Activated naive CD4-positive, alpha-beta T cell treated with anti-CD3 and anti-CD28 coated beads, Interleukin-2, amount 10 ng/mL, durations not matched to agents 7 days and 5 days (primary cell): ENCODE results near the gene PCBP1.
A peak's percentile ranks its signal among the peaks of the same experiment; 100 is the strongest.
"Not testable (repeated sequence)": the region's sequence is repeated elsewhere in the genome, so short reads cannot be mapped to it uniquely, and the experiment has no call there.

Experiments used
- CTCF ChIA-PET: fragments of 350-600 bp; sonication (Branson Sonifier 250); formaldehyde crosslinking; loops from one replicate; lab custom pipeline; 2021; ENCODE audit warnings: antibody characterized with exemption; lab: Charles Lee
- DNase-seq: peaks from one replicate; pipeline ENCODE4 v3.0.0-alpha.2; 2020
- H3K27ac Mint-ChIP-seq: one replicate; pipeline ENCODE4 v1.8.0; 2021; ENCODE audit warnings: mild to moderate bottlenecking, moderate library complexity, mixed read lengths
- H3K27me3 Mint-ChIP-seq: one replicate; pipeline ENCODE4 v1.8.0; 2021; ENCODE audit warnings: mild to moderate bottlenecking, mixed read lengths
- H3K36me3 Mint-ChIP-seq: one replicate; pipeline ENCODE4 v1.8.0; 2021; ENCODE audit warnings: mixed read lengths
- H3K4me1 Mint-ChIP-seq: one replicate; pipeline ENCODE4 v1.8.0; 2021; ENCODE audit warnings: mixed read lengths
- H3K4me3 Mint-ChIP-seq: one replicate; pipeline ENCODE4 v1.8.0; 2021; ENCODE audit warnings: mild to moderate bottlenecking, moderate library complexity, mixed read lengths
- H3K9me3 Mint-ChIP-seq: one replicate; pipeline ENCODE4 v1.8.0; 2021; ENCODE audit warnings: mixed read lengths

The PCBP1 gene

GRCh38 chr2:70132244-70133126, 45.2 kb downstream of the PCBP1 start:
- H3K9me3 Mint-ChIP-seq = no peaks in the 10 kb centered on the region
- H3K27ac Mint-ChIP-seq = peak overlapping the region; percentile 98
- peak; percentile 59 for DNase-seq
- H3K36me3 Mint-ChIP-seq = peaks cover under 1% of the 10 kb centered on the region
- H3K4me1 Mint-ChIP-seq = peaks cover 83% of the 10 kb centered on the region
- CTCF ChIA-PET = interaction anchor here (0.9 to 4.0 kb wide), 12 partner anchors 8 to 221 kb away, joined by 3 to 18 read pairs (median 4); no protein-coding TSS in a partner anchor
- H3K4me3 Mint-ChIP-seq = peak overlapping the region; percentile 76
- H3K27me3 Mint-ChIP-seq = no peaks in the 10 kb centered on the region

GRCh38 chr2:70133127-70133452, 45.8 kb downstream of the PCBP1 start:
- H3K9me3 Mint-ChIP-seq = no peaks in the 10 kb centered on the region
- peaks cover 4% of the 10 kb centered on the region for H3K36me3 Mint-ChIP-seq
- no peak for DNase-seq
- H3K4me1 Mint-ChIP-seq = peaks cover 83% of the 10 kb centered on the region
- peak overlapping the region; percentile 76 for H3K4me3 Mint-ChIP-seq
- no peaks in the 10 kb centered on the region for H3K27me3 Mint-ChIP-seq
- CTCF ChIA-PET = interaction anchor here (1.2 to 4.0 kb wide), 9 partner anchors 8 to 62 kb away, joined by 3 to 18 read pairs (median 4); no protein-coding TSS in a partner anchor
- peak overlapping the region; percentile 98 for H3K27ac Mint-ChIP-seq

- Mint-ChIP-seq H3K4me3 (peak overlapping the region; percentile 76), H3K36me3 (peaks cover 4% of the 10 kb centered on the region), H3K27me3 (no peaks in the 10 kb centered on the region), H3K9me3 (no peaks in the 10 kb centered on the region), H3K4me1 (peaks cover 86% of the 10 kb centered on the region), H3K27ac (peak overlapping the region; percentile 98)
- peak; percentile 44 for DNase-seq
- CTCF ChIA-PET = interaction anchor here (0.6 to 4.0 kb wide), 9 partner anchors 9 to 313 kb away, joined by 3 to 18 read pairs (median 4); no protein-coding TSS in a partner anchor
Measured at GRCh38 chr2:70133491-70134322, 46.4 kb downstream of the PCBP1 start.

- not testable (repeated sequence) for DNase-seq, H3K36me3 Mint-ChIP-seq, H3K27me3 Mint-ChIP-seq, H3K9me3 Mint-ChIP-seq
- peak overlapping the region; percentile 76 for H3K4me3 Mint-ChIP-seq
- CTCF ChIA-PET = interaction anchor here (0.6 to 4.0 kb wide), 4 partner anchors 10 to 313 kb away, joined by 4 to 18 read pairs (median 10); no protein-coding TSS in a partner anchor
- peak overlapping the region; percentile 98 for H3K27ac Mint-ChIP-seq
- H3K4me1 Mint-ChIP-seq = peaks cover 90% of the 10 kb centered on the region
Measured at GRCh38 chr2:70134323-70134983, 47.2 kb downstream of the PCBP1 start.
